Activated T-cell treated with anti-CD3 and anti-CD28 coated beads, Interleukin-2, amount 50 U/mL, for 24 hours (primary cell): ENCODE measurements around the gene GIMAP5.
"Not testable (repeated sequence)": the region's sequence is repeated elsewhere in the genome, so short reads cannot be mapped to it uniquely, and the experiment has no call there.

Experiments used
- DNase-seq: peaks from one replicate; pipeline ENCODE4 v3.0.0-alpha.2; 2020
- H3K27ac Mint-ChIP-seq: 2 replicates; pipeline ENCODE4 v1.8.0; 2020; ENCODE audit warnings: mild to moderate bottlenecking, mixed read lengths
- H3K27me3 Mint-ChIP-seq: 2 replicates; pipeline ENCODE4 v1.8.0; 2020; ENCODE audit warnings: mixed read lengths
- H3K36me3 Mint-ChIP-seq: 2 replicates; pipeline ENCODE4 v1.8.0; 2020; ENCODE audit warnings: low read depth, mixed read lengths
- H3K4me1 Mint-ChIP-seq: 2 replicates; pipeline ENCODE4 v1.8.0; 2020; ENCODE audit warnings: low read depth, mixed read lengths
- H3K4me3 Mint-ChIP-seq: 2 replicates; pipeline ENCODE4 v1.8.0; 2020; ENCODE audit warnings: mild to moderate bottlenecking, moderate library complexity, mixed read lengths
- H3K9me3 Mint-ChIP-seq: 2 replicates; pipeline ENCODE4 v1.8.0; 2020; ENCODE audit warnings: mixed read lengths

The GIMAP5 gene

GRCh38 chr7:150774131-150774530, 36.9 kb downstream of the GIMAP5 start:
- not testable (repeated sequence) for DNase-seq, H3K4me3 Mint-ChIP-seq, H3K4me1 Mint-ChIP-seq, H3K36me3 Mint-ChIP-seq, H3K27me3 Mint-ChIP-seq, H3K27ac Mint-ChIP-seq
- H3K9me3 Mint-ChIP-seq: peaks cover 14% of the 10 kb centered on the region

GRCh38 chr7:150778014-150778737, 41.0 kb downstream of the GIMAP5 start:
- Mint-ChIP-seq H3K36me3 (no peaks in the 10 kb centered on the region), H3K27ac (no peak overlapping the region), H3K4me3 (no peak overlapping the region), H3K4me1 (peaks cover 3% of the 10 kb centered on the region), H3K27me3 (no peaks in the 10 kb centered on the region), H3K9me3 (peaks cover 9% of the 10 kb centered on the region)
- no peak for DNase-seq

- Mint-ChIP-seq H3K27me3 (no peaks in the 10 kb centered on the region), H3K4me1 (peaks cover 3% of the 10 kb centered on the region), H3K36me3 (no peaks in the 10 kb centered on the region), H3K9me3 (peaks cover 5% of the 10 kb centered on the region), H3K27ac (no peak overlapping the region), H3K4me3 (no peak overlapping the region)
- peak; percentile 80 for DNase-seq
These were observed 41.6 kb downstream of the GIMAP5 start for GRCh38 chr7:150778738-150779301.

- Mint-ChIP-seq H3K4me3 (no peak overlapping the region), H3K9me3 (no peaks in the 10 kb centered on the region), H3K36me3 (no peaks in the 10 kb centered on the region), H3K27me3 (no peaks in the 10 kb centered on the region), H3K27ac (no peak overlapping the region), H3K4me1 (peaks cover 3% of the 10 kb centered on the region)
- DNase-seq: no peak
These were observed 43.1 kb downstream of the GIMAP5 start for GRCh38 chr7:150780292-150780691.

- Mint-ChIP-seq H3K4me1 (peaks cover 9% of the 10 kb centered on the region), H3K36me3 (no peaks in the 10 kb centered on the region), H3K27ac (no peak overlapping the region), H3K4me3 (no peak overlapping the region), H3K27me3 (peaks cover 6% of the 10 kb centered on the region), H3K9me3 (no peaks in the 10 kb centered on the region)
- DNase-seq: no peak
These were observed 43.9 kb downstream of the GIMAP5 start for GRCh38 chr7:150781103-150781502.

- no peaks in the 10 kb centered on the region for H3K36me3 Mint-ChIP-seq
- no peak overlapping the region for H3K4me3 Mint-ChIP-seq
- H3K27me3 Mint-ChIP-seq: peaks cover 7% of the 10 kb centered on the region
- peaks cover 10% of the 10 kb centered on the region for H3K4me1 Mint-ChIP-seq
- DNase-seq: no peak
- H3K27ac Mint-ChIP-seq: no peak overlapping the region
- H3K9me3 Mint-ChIP-seq: no peaks in the 10 kb centered on the region
These were observed 44.7 kb downstream of the GIMAP5 start for GRCh38 chr7:150781961-150782360.

- peaks cover 7% of the 10 kb centered on the region for H3K4me1 Mint-ChIP-seq
- H3K27ac Mint-ChIP-seq: no peak overlapping the region
- DNase-seq: no peak
- H3K9me3 Mint-ChIP-seq: no peaks in the 10 kb centered on the region
- no peaks in the 10 kb centered on the region for H3K36me3 Mint-ChIP-seq
- no peak overlapping the region for H3K4me3 Mint-ChIP-seq
- H3K27me3 Mint-ChIP-seq: peaks cover 11% of the 10 kb centered on the region
These were observed 47.0 kb downstream of the GIMAP5 start for GRCh38 chr7:150784120-150784736.

- Mint-ChIP-seq H3K27me3 (peaks cover 11% of the 10 kb centered on the region), H3K9me3 (no peaks in the 10 kb centered on the region), H3K36me3 (no peaks in the 10 kb centered on the region), H3K4me3 (no peak overlapping the region), H3K4me1 (peaks cover 7% of the 10 kb centered on the region), H3K27ac (no peak overlapping the region)
- no peak for DNase-seq
These were observed 47.7 kb downstream of the GIMAP5 start for GRCh38 chr7:150784954-150785353.

- H3K9me3 Mint-ChIP-seq: no peaks in the 10 kb centered on the region
- H3K27me3 Mint-ChIP-seq: peaks cover 11% of the 10 kb centered on the region
- no peak overlapping the region for H3K4me3 Mint-ChIP-seq
- no peak overlapping the region for H3K27ac Mint-ChIP-seq
- H3K36me3 Mint-ChIP-seq: no peaks in the 10 kb centered on the region
- DNase-seq: no peak
- H3K4me1 Mint-ChIP-seq: peaks cover 7% of the 10 kb centered on the region
These were observed 50.4 kb downstream of the GIMAP5 start for GRCh38 chr7:150787321-150788281.

- no peaks in the 10 kb centered on the region for H3K9me3 Mint-ChIP-seq
- H3K4me3 Mint-ChIP-seq: no peak overlapping the region
- H3K36me3 Mint-ChIP-seq: no peaks in the 10 kb centered on the region
- H3K4me1 Mint-ChIP-seq: peaks cover 7% of the 10 kb centered on the region
- H3K27ac Mint-ChIP-seq: no peak overlapping the region
- peaks cover 11% of the 10 kb centered on the region for H3K27me3 Mint-ChIP-seq
- no peak for DNase-seq
These were observed 51.5 kb downstream of the GIMAP5 start for GRCh38 chr7:150788474-150789269.

- no peaks in the 10 kb centered on the region for H3K9me3 Mint-ChIP-seq
- DNase-seq: no peak
- H3K36me3 Mint-ChIP-seq: no peaks in the 10 kb centered on the region
- H3K4me3 Mint-ChIP-seq: no peak overlapping the region
- H3K27me3 Mint-ChIP-seq: peaks cover 11% of the 10 kb centered on the region
- H3K4me1 Mint-ChIP-seq: peaks cover 6% of the 10 kb centered on the region
- H3K27ac Mint-ChIP-seq: no peak overlapping the region
These were observed 53.3 kb downstream of the GIMAP5 start for GRCh38 chr7:150790416-150791075.

GRCh38 chr7:150791304-150791703, 54.1 kb downstream of the GIMAP5 start:
- Mint-ChIP-seq H3K27ac (no peak overlapping the region), H3K9me3 (no peaks in the 10 kb centered on the region), H3K4me1 (no peaks in the 10 kb centered on the region), H3K36me3 (no peaks in the 10 kb centered on the region), H3K4me3 (no peak overlapping the region), H3K27me3 (peaks cover 12% of the 10 kb centered on the region)
- no peak for DNase-seq

- H3K4me3 Mint-ChIP-seq: no peak overlapping the region
- DNase-seq: no peak
- no peak overlapping the region for H3K27ac Mint-ChIP-seq
- H3K36me3 Mint-ChIP-seq: no peaks in the 10 kb centered on the region
- peaks cover 13% of the 10 kb centered on the region for H3K27me3 Mint-ChIP-seq
- H3K4me1 Mint-ChIP-seq: no peaks in the 10 kb centered on the region
- no peaks in the 10 kb centered on the region for H3K9me3 Mint-ChIP-seq
These were observed 54.7 kb downstream of the GIMAP5 start for GRCh38 chr7:150791746-150792452.
